CD4-positive, alpha-beta memory T cell (primary cell): Measurements from ENCODE around the gene ARFGAP1. TPM values are rescaled to one million over a fixed set of nuclear protein-coding genes. Genes with fewer than 3 reads are reported as not detected.

Experiments
- CTCF ChIA-PET: fragments of 350-600 bp; sonication (Branson Sonifier 250); formaldehyde crosslinking; loops from one replicate; lab custom pipeline; 2021; ENCODE audit warnings: inconsistent platforms; ENCODE audit not compliant: partially characterized antibody; lab: Charles Lee
- POLR2A ChIA-PET: fragments of 350-600 bp; sonication (Branson Sonifier 250); formaldehyde crosslinking; loops from one replicate; lab custom pipeline; 2021; ENCODE audit not compliant: partially characterized antibody; lab: Charles Lee
- DNase-seq, 5 donors: peaks; one replicate each; pipeline versions ENCODE4 v3.0.0 to v3.0.0-alpha.2; 2020 to 2022; ENCODE audit warnings: mixed read lengths in 1 of 5
- H3K27ac ChIP-seq: one replicate; pipeline ENCODE4 v1.7.0; 2013; ENCODE audit warnings: low read depth, low read length
- H3K27me3 ChIP-seq: 2 replicates; pipeline ENCODE4 v1.7.0; 2013; ENCODE audit warnings: mild to moderate bottlenecking, low read length, moderate library complexity; ENCODE audit not compliant: insufficient read depth
- H3K36me3 ChIP-seq: 2 replicates; pipeline ENCODE4 v1.7.0; 2013; ENCODE audit warnings: mild to moderate bottlenecking, low read length, moderate library complexity; ENCODE audit not compliant: insufficient read depth
- H3K4me1 ChIP-seq: 2 replicates; pipeline ENCODE4 v1.7.0; 2013; ENCODE audit warnings: mild to moderate bottlenecking, low read length, moderate library complexity; ENCODE audit not compliant: insufficient read depth
- H3K4me3 ChIP-seq, 2 donors: one replicate each; pipeline ENCODE4 v1.7.0; 2013; ENCODE audit warnings: low read length in 2 of 2, mild to moderate bottlenecking in 1 of 2
- H3K9me3 ChIP-seq, 2 donors: one replicate each; pipeline ENCODE4 v1.7.0; 2013; ENCODE audit warnings: low read length in 2 of 2, control low read depth in 1 of 2; ENCODE audit not compliant: control insufficient read depth in 1 of 2
- H3K27ac Mint-ChIP-seq, 7 donors: one replicate each; pipeline ENCODE4 v1.8.0; 2020 to 2021; ENCODE audit warnings: mixed read lengths in 7 of 7, mild to moderate bottlenecking in 6 of 7, inconsistent platforms in 3 of 7, moderate library complexity in 3 of 7
- H3K27me3 Mint-ChIP-seq, 2 donors: one replicate each; pipeline ENCODE4 v1.8.0; 2020 to 2021; ENCODE audit warnings: mixed read lengths in 2 of 2
- H3K36me3 Mint-ChIP-seq, 2 donors: one replicate each; pipeline ENCODE4 v1.8.0; 2020 to 2021; ENCODE audit warnings: mixed read lengths in 2 of 2, inconsistent platforms in 1 of 2, mild to moderate bottlenecking in 1 of 2
- H3K4me1 Mint-ChIP-seq, 4 donors: one replicate each; pipeline ENCODE4 v1.8.0; 2020 to 2021; ENCODE audit warnings: mixed read lengths in 4 of 4, mild to moderate bottlenecking in 1 of 4
- H3K4me3 Mint-ChIP-seq, 8 donors: one replicate each; pipeline ENCODE4 v1.8.0; 2020 to 2021; ENCODE audit warnings: mixed read lengths in 8 of 8, mild to moderate bottlenecking in 7 of 8, moderate library complexity in 6 of 8, inconsistent platforms in 3 of 8
- H3K9me3 Mint-ChIP-seq, 8 donors: one replicate each; pipeline ENCODE4 v1.8.0; 2020 to 2021; ENCODE audit warnings: mixed read lengths in 8 of 8, mild to moderate bottlenecking in 5 of 8, inconsistent platforms in 3 of 8, moderate library complexity in 1 of 8
- intact Hi-C: fragments of 100-400 bp; cut with micrococcal nuclease; formaldehyde crosslinking; loops from one replicate; pipeline ENCODE4 v1.15.1; 2023
- polyA plus RNA-seq, 2 donors: library from polyadenylated mRNA; unstranded; fragments of 300-500 nt; fragmentation: Illumina TruSeq; gene quantifications; one replicate each; pipeline ENCODE4 v1.2.3, GENCODE V29; 2021
- total RNA-seq, 2 experiments: library from RNA; stranded (reverse); gene quantifications; one replicate each; pipeline ENCODE4 v1.2.3, GENCODE V29; 2021

The ARFGAP1 gene
- total and polyA plus RNA-seq, 4 experiments from 2014 or later: 11.5 to 120 (median 69.4) TPM

GRCh38 chr20:63274381-63275228, 2.0 kb downstream of the ARFGAP1 start:
- Mint-ChIP-seq H3K36me3 (peaks cover 0 to 38% of the 10 kb centered on the region in 2 donors), H3K4me3 (peak overlapping the region; percentile 26 to 76 (median 58)), H3K27ac (peak overlapping the region in 3 of 7 donors; percentile 29 to 70 (median 60)), H3K27me3 (no peaks in the 10 kb centered on the region), H3K9me3 (no peaks in the 10 kb centered on the region), H3K4me1 (peaks cover 16 to 41% (median 24%) of the 10 kb centered on the region in 4 donors)
- H3K4me1 ChIP-seq: peaks cover 30% of the 10 kb centered on the region
- no peak overlapping the region for H3K27ac ChIP-seq
- H3K27me3 ChIP-seq: no peaks in the 10 kb centered on the region
- H3K36me3 ChIP-seq: peaks cover 39% of the 10 kb centered on the region
- H3K4me3 ChIP-seq: no peak overlapping the region
- no peak for DNase-seq
- H3K9me3 ChIP-seq: no peaks in the 10 kb centered on the region
- POLR2A ChIA-PET: no interaction called here
- intact Hi-C loops: no loop called here
- CTCF ChIA-PET: no interaction called here

GRCh38 chr20:63275825-63276224, 3.2 kb downstream of the ARFGAP1 start:
- H3K36me3 Mint-ChIP-seq: peaks cover 4 to 46% of the 10 kb centered on the region in 2 donors
- intact Hi-C loops: no loop called here
- no peak for DNase-seq
- H3K27me3 Mint-ChIP-seq: no peaks in the 10 kb centered on the region
- H3K27ac Mint-ChIP-seq: no peak overlapping the region
- no peak overlapping the region for H3K27ac ChIP-seq
- peak overlapping the region in 1 of 8 donors; percentile 42 for H3K4me3 Mint-ChIP-seq
- no peaks in the 10 kb centered on the region for H3K9me3 ChIP-seq
- no peak overlapping the region for H3K4me3 ChIP-seq
- peaks cover 30% of the 10 kb centered on the region for H3K4me1 ChIP-seq
- H3K36me3 ChIP-seq: peaks cover 46% of the 10 kb centered on the region
- H3K4me1 Mint-ChIP-seq: peaks cover 15 to 41% (median 23%) of the 10 kb centered on the region in 4 donors
- H3K27me3 ChIP-seq: no peaks in the 10 kb centered on the region
- H3K9me3 Mint-ChIP-seq: no peaks in the 10 kb centered on the region
- POLR2A ChIA-PET: no interaction called here
- CTCF ChIA-PET: no interaction called here

- Mint-ChIP-seq H3K27ac (no peak overlapping the region), H3K9me3 (no peaks in the 10 kb centered on the region), H3K4me1 (peaks cover 8 to 33% (median 18%) of the 10 kb centered on the region in 4 donors), H3K36me3 (peaks cover 4 to 43% of the 10 kb centered on the region in 2 donors), H3K27me3 (no peaks in the 10 kb centered on the region), H3K4me3 (no peak overlapping the region)
- ChIA-PET CTCF (no interaction called here), POLR2A (no interaction called here)
- no peaks in the 10 kb centered on the region for H3K27me3 ChIP-seq
- no peaks in the 10 kb centered on the region for H3K9me3 ChIP-seq
- H3K4me1 ChIP-seq: peaks cover 23% of the 10 kb centered on the region
- H3K4me3 ChIP-seq: no peak overlapping the region
- intact Hi-C loops: no loop called here
- peak in 1 of 5 donors; percentile 15 for DNase-seq
- peaks cover 47% of the 10 kb centered on the region for H3K36me3 ChIP-seq
- H3K27ac ChIP-seq: no peak overlapping the region
These were observed 4.3 kb downstream of the ARFGAP1 start for GRCh38 chr20:63276956-63277355.

- POLR2A ChIA-PET: no interaction called here
- intact Hi-C loops: no loop called here
- no peak overlapping the region for H3K4me3 Mint-ChIP-seq
These were observed 5.1 kb downstream of the ARFGAP1 start for GRCh38 chr20:63277466-63278272.

GRCh38 chr20:63278661-63279060, 6.0 kb downstream of the ARFGAP1 start:
- intact Hi-C loops: no loop called here
- ChIA-PET CTCF (no interaction called here), POLR2A (no interaction called here)
- Mint-ChIP-seq H3K27me3 (no peaks in the 10 kb centered on the region), H3K9me3 (no peaks in the 10 kb centered on the region), H3K4me3 (no peak overlapping the region), H3K4me1 (peaks cover 5 to 29% (median 14%) of the 10 kb centered on the region in 4 donors), H3K36me3 (peaks cover 4 to 41% of the 10 kb centered on the region in 2 donors), H3K27ac (no peak overlapping the region)
- Histone ChIP-seq H3K27ac (no peak overlapping the region), H3K4me3 (no peak overlapping the region), H3K9me3 (no peaks in the 10 kb centered on the region), H3K36me3 (peaks cover 52% of the 10 kb centered on the region), H3K27me3 (no peaks in the 10 kb centered on the region), H3K4me1 (peaks cover 17% of the 10 kb centered on the region)
- peak in 1 of 5 donors; percentile 9 for DNase-seq

More at GRCh38 chr20:63277466-63278272, 5.1 kb downstream of the ARFGAP1 start:
- peaks cover 22% of the 10 kb centered on the region for H3K4me1 ChIP-seq
- no peaks in the 10 kb centered on the region for H3K9me3 ChIP-seq
- H3K27ac Mint-ChIP-seq: no peak overlapping the region
- H3K36me3 Mint-ChIP-seq: peaks cover 4 to 46% of the 10 kb centered on the region in 2 donors
- CTCF ChIA-PET: no interaction called here
- peaks cover 48% of the 10 kb centered on the region for H3K36me3 ChIP-seq
- H3K27me3 ChIP-seq: no peaks in the 10 kb centered on the region
- peak in 1 of 5 donors; percentile 8 for DNase-seq
- H3K9me3 Mint-ChIP-seq: no peaks in the 10 kb centered on the region
- H3K4me1 Mint-ChIP-seq: peaks cover 8 to 33% (median 18%) of the 10 kb centered on the region in 4 donors
- H3K4me3 ChIP-seq: no peak overlapping the region
- no peaks in the 10 kb centered on the region for H3K27me3 Mint-ChIP-seq
- no peak overlapping the region for H3K27ac ChIP-seq

- H3K4me3 ChIP-seq: no peak overlapping the region
- H3K9me3 ChIP-seq: no peaks in the 10 kb centered on the region
- DNase-seq: peak in 1 of 5 donors; percentile 6
- H3K27ac ChIP-seq: no peak overlapping the region
- Mint-ChIP-seq H3K27me3 (no peaks in the 10 kb centered on the region), H3K4me1 (peaks cover 2 to 23% (median 4%) of the 10 kb centered on the region in 4 donors), H3K27ac (peak overlapping the region in 1 of 7 donors; percentile 66), H3K36me3 (peaks cover 4 to 44% of the 10 kb centered on the region in 2 donors), H3K9me3 (no peaks in the 10 kb centered on the region), H3K4me3 (no peak overlapping the region)
- ChIA-PET CTCF (interaction anchor here (1.6 kb wide), 1 partner anchor 56 kb away, joined by 7 read pairs; no protein-coding TSS in a partner anchor), POLR2A (no interaction called here)
- H3K27me3 ChIP-seq: no peaks in the 10 kb centered on the region
- intact Hi-C loops: no loop called here
- H3K36me3 ChIP-seq: peaks cover 52% of the 10 kb centered on the region
- peaks cover 5% of the 10 kb centered on the region for H3K4me1 ChIP-seq
These were observed 7.3 kb downstream of the ARFGAP1 start for GRCh38 chr20:63279931-63280330.

DNA sequence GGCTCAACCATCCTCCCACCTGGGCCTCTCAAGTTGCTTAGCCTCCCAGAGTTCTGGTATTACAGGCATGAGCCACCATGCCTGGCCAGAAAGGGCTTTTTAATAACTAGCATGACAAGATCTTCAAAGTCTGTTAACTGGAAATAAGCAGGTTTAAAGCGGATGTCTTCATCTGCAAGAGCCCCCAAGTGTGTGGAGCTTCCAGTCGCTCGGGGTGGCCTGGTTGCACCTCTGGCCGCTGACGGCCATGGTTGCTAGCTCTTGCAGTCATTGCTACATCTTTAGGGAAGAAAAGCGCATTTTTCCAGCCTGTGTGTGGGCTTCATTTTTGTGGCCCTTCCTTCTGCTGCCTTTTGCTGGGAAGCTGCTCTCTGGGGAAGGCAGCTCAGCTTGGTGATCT, 7.8 kb downstream of the ARFGAP1 start:
- Histone ChIP-seq H3K9me3 (no peaks in the 10 kb centered on the region), H3K36me3 (peaks cover 52% of the 10 kb centered on the region), H3K4me3 (no peak overlapping the region), H3K4me1 (peaks cover under 1% of the 10 kb centered on the region), H3K27me3 (no peaks in the 10 kb centered on the region), H3K27ac (no peak overlapping the region)
- CTCF ChIA-PET: interaction anchor here (1.6 kb wide), 1 partner anchor 57 kb away, joined by 7 read pairs; no protein-coding TSS in a partner anchor
- H3K4me3 Mint-ChIP-seq: no peak overlapping the region
- no peak overlapping the region for H3K27ac Mint-ChIP-seq
- peak in 1 of 5 donors; percentile 13 for DNase-seq
- intact Hi-C loops: no loop called here
- H3K4me1 Mint-ChIP-seq: peaks cover under 1 to 18% (median 2%) of the 10 kb centered on the region in 4 donors
- peaks cover 4 to 44% of the 10 kb centered on the region in 2 donors for H3K36me3 Mint-ChIP-seq
- POLR2A ChIA-PET: no interaction called here
- no peaks in the 10 kb centered on the region for H3K27me3 Mint-ChIP-seq
- no peaks in the 10 kb centered on the region for H3K9me3 Mint-ChIP-seq
